ENCODE measurements around the gene ASPA. TPM values are rescaled to one million over a fixed set of nuclear protein-coding genes. Genes with fewer than 3 reads are reported as not detected.

ASPA gene
- total and polyA plus RNA-seq, 2 experiments from 2014 or later, result 0.13 TPM; not detected in 1

GRCh38 chr17:3503285-3503684 is 27.5 kb downstream of the ASPA start:
- no peak overlapping the region for H3K27ac ChIP-seq (ENCODE audit: low read depth)
- peaks cover 14% of the 10 kb centered on the region for H3K9me3 Mint-ChIP-seq
- H3K27me3 ChIP-seq (ENCODE audit: insufficient read depth), result no peaks in the 10 kb centered on the region
- H3K4me3 Mint-ChIP-seq, result no peak overlapping the region
- no peak overlapping the region for H3K27ac Mint-ChIP-seq
- H3K79me2 ChIP-seq (replicated peaks; ENCODE audit: insufficient read depth), result no peaks in the 10 kb centered on the region
- no peak overlapping the region for H3K4me2 ChIP-seq
- H3K36me3 ChIP-seq (ENCODE audit: insufficient read depth), result no peaks in the 10 kb centered on the region
- no peak for ATAC-seq
- peaks cover 6% of the 10 kb centered on the region; the same call in 2 of the 3 replicates for H3K4me1 Mint-ChIP-seq
- H3K36me3 Mint-ChIP-seq (ENCODE audit: low read depth), result peaks cover 12% of the 10 kb centered on the region; the same call in 2 of the 3 replicates
- H3F3A ChIP-seq (replicated peaks; ENCODE audit: low read depth), result no peaks in the 10 kb centered on the region
- H3K9me2 ChIP-seq (ENCODE audit: insufficient read depth), result peaks cover 8% of the 10 kb centered on the region
- DNase-seq (ENCODE audit: low spot score), result no peak
- H2AFZ ChIP-seq, result no peak overlapping the region
- TF ChIP-seq ETS1 (IDR thresholded peaks at IDR 0.05), result no peak
- TF ChIP-seq REST (IDR thresholded peaks at IDR 0.05; ENCODE audit: unreplicated experiment), result no peak
- TF ChIP-seq NANOG (IDR thresholded peaks at IDR 0.05; ENCODE audit: borderline replicate concordance), result no peak
- no peak for TF ChIP-seq EZH2phosphoT487 (IDR thresholded peaks at IDR 0.05; ENCODE audit: unreplicated experiment)
- TF ChIP-seq POLR2AphosphoS5 (IDR thresholded peaks at IDR 0.05; ENCODE audit: low read depth), result no peak
- no peak for TF ChIP-seq ZNF462 (CRISPR knock-in tag; IDR thresholded peaks at IDR 0.05)
- no peak for TF ChIP-seq JUNB (IDR thresholded peaks at IDR 0.05; ENCODE audit: unreplicated experiment)
- TF ChIP-seq ZNF114 (CRISPR knock-in tag; IDR thresholded peaks at IDR 0.05), result no peak
- no peak for TF ChIP-seq CREB1 (CRISPR knock-in tag; IDR thresholded peaks at IDR 0.05; ENCODE audit: low read depth)
- no peak for TF ChIP-seq ZNF331 (CRISPR knock-in tag; IDR thresholded peaks at IDR 0.05; ENCODE audit: low read depth)
- TF ChIP-seq STAT1 (IDR thresholded peaks at IDR 0.05; ENCODE audit: unreplicated experiment), result no peak
- no peak for TF ChIP-seq CTCF (conservative IDR thresholded peaks at IDR 0.05; ENCODE audit: low read depth in 2 of 2)
- no peak for TF ChIP-seq EZH2 (IDR thresholded peaks at IDR 0.05; ENCODE audit: low read depth, unreplicated experiment)
- H4K20me1 ChIP-seq (replicated peaks; ENCODE audit: insufficient read depth), result no peaks in the 10 kb centered on the region
- H3K27me3 Mint-ChIP-seq (ENCODE audit: insufficient read depth, low read depth, poor library complexity), result peaks cover 6% of the 10 kb centered on the region
- H3K4me1 ChIP-seq (ENCODE audit: insufficient read depth), result peaks cover 10% of the 10 kb centered on the region
- H3K4me3 ChIP-seq, result no peak overlapping the region

Data from GM23338 (cell line).